ENCODE data around the gene EHD1. TPM values are rescaled to one million over a fixed set of nuclear protein-coding genes. Genes with fewer than 3 reads are reported as not detected.

Gene EHD1
- total RNA-seq, 2 experiments from 2014 or later = 187 to 195 TPM

GRCh38 chr11:64844330-64845128 lies 33.9 kb downstream of the EHD1 start, which contains the start of gene CDC42BPG:
TSS of gene CDC42BPG (minus strand) at chr11:64844653. CDS start at chr11:64844569, 84 bp downstream.
- Mint-ChIP-seq H3K36me3 (no peaks in the 10 kb centered on the region), H3K4me1 (peaks cover 28% of the 10 kb centered on the region), H3K4me3 (peak within 1 kb of the TSS; percentile 91), H3K27ac (peak within 1 kb of the TSS; percentile 70), H3K9me3 (no peaks in the 10 kb centered on the region), H3K27me3 (no peaks in the 10 kb centered on the region)
- peak; percentile 85 for DNase-seq
- POLR2A ChIA-PET = interaction anchor here (0.6 to 27.4 kb wide), 10 partner anchors 8 to 274 kb away, joined by 3 to 782 read pairs (median 5); partner anchors contain the start of genes EHD1, MEN1, RASGRP2 and SF1
- ATAC-seq (ENCODE audit: low read depth) = peak; percentile 78

- H3K4me1 Mint-ChIP-seq = peaks cover 21% of the 10 kb centered on the region
- H3K27me3 Mint-ChIP-seq = no peaks in the 10 kb centered on the region
- no peaks in the 10 kb centered on the region for H3K36me3 Mint-ChIP-seq
- POLR2A ChIA-PET = interaction anchor here (0.6 to 27.4 kb wide), 9 partner anchors 8 to 275 kb away, joined by 3 to 782 read pairs (median 5); partner anchors contain the start of genes EHD1, MEN1, RASGRP2 and SF1
- no peaks in the 10 kb centered on the region for H3K9me3 Mint-ChIP-seq
- DNase-seq (no peak), ATAC-seq (ENCODE audit: low read depth) (no peak)
- H3K4me3 Mint-ChIP-seq = peak overlapping the region; percentile 91
- H3K27ac Mint-ChIP-seq = peak overlapping the region; percentile 70
Observed at GRCh38 chr11:64843686-64844329, 34.6 kb downstream of the EHD1 start.

- H3K4me1 Mint-ChIP-seq = peaks cover 15% of the 10 kb centered on the region
- no peak for ATAC-seq (ENCODE audit: low read depth)
- POLR2A ChIA-PET = interaction anchor here (1.0 to 1.6 kb wide), 3 partner anchors 33 to 99 kb away, joined by 4 to 5 read pairs (median 5); partner anchors contain the start of genes MEN1, RASGRP2 and SF1
- no peaks in the 10 kb centered on the region for H3K36me3 Mint-ChIP-seq
- H3K27me3 Mint-ChIP-seq = no peaks in the 10 kb centered on the region
- H3K4me3 Mint-ChIP-seq = peak overlapping the region; percentile 91
- H3K27ac Mint-ChIP-seq = no peak overlapping the region
- H3K9me3 Mint-ChIP-seq = no peaks in the 10 kb centered on the region
- DNase-seq = no peak
Observed at GRCh38 chr11:64842851-64843685, 35.4 kb downstream of the EHD1 start.

- ATAC-seq (ENCODE audit: low read depth) (no peak), DNase-seq (no peak)
- peaks cover 13% of the 10 kb centered on the region for H3K4me1 Mint-ChIP-seq
- H3K27ac Mint-ChIP-seq = no peak overlapping the region
- no peaks in the 10 kb centered on the region for H3K36me3 Mint-ChIP-seq
- POLR2A ChIA-PET = no interaction called here
- no peaks in the 10 kb centered on the region for H3K27me3 Mint-ChIP-seq
- H3K4me3 Mint-ChIP-seq = no peak overlapping the region
- no peaks in the 10 kb centered on the region for H3K9me3 Mint-ChIP-seq
Observed at GRCh38 chr11:64842366-64842759, 36.1 kb downstream of the EHD1 start.

- Mint-ChIP-seq H3K4me3 (no peak overlapping the region), H3K9me3 (no peaks in the 10 kb centered on the region), H3K27ac (no peak overlapping the region), H3K36me3 (no peaks in the 10 kb centered on the region), H3K4me1 (peaks cover 14% of the 10 kb centered on the region), H3K27me3 (no peaks in the 10 kb centered on the region)
- DNase-seq = no peak
- POLR2A ChIA-PET = no interaction called here
- ATAC-seq (ENCODE audit: low read depth) = no peak
Observed at GRCh38 chr11:64841592-64842365, 36.6 kb downstream of the EHD1 start.

- H3K27me3 Mint-ChIP-seq = no peaks in the 10 kb centered on the region
- DNase-seq (no peak), ATAC-seq (ENCODE audit: low read depth) (no peak)
- no peaks in the 10 kb centered on the region for H3K9me3 Mint-ChIP-seq
- POLR2A ChIA-PET = no interaction called here
- H3K4me3 Mint-ChIP-seq = no peak overlapping the region
- no peaks in the 10 kb centered on the region for H3K36me3 Mint-ChIP-seq
- H3K4me1 Mint-ChIP-seq = peaks cover 11% of the 10 kb centered on the region
- no peak overlapping the region for H3K27ac Mint-ChIP-seq
Observed at GRCh38 chr11:64839887-64840782, 38.3 kb downstream of the EHD1 start.

- ATAC-seq (ENCODE audit: low read depth) (no peak), DNase-seq (no peak)
- Mint-ChIP-seq H3K9me3 (no peaks in the 10 kb centered on the region), H3K4me3 (no peak overlapping the region), H3K27ac (no peak overlapping the region), H3K36me3 (no peaks in the 10 kb centered on the region), H3K27me3 (no peaks in the 10 kb centered on the region), H3K4me1 (peaks cover 9% of the 10 kb centered on the region)
- POLR2A ChIA-PET = no interaction called here
Observed at GRCh38 chr11:64839335-64839734, 39.1 kb downstream of the EHD1 start.

- Mint-ChIP-seq H3K27ac (no peak overlapping the region), H3K9me3 (no peaks in the 10 kb centered on the region), H3K36me3 (no peaks in the 10 kb centered on the region), H3K27me3 (no peaks in the 10 kb centered on the region), H3K4me1 (peaks cover 7% of the 10 kb centered on the region), H3K4me3 (no peak overlapping the region)
- DNase-seq (no peak), ATAC-seq (ENCODE audit: low read depth) (no peak)
- POLR2A ChIA-PET = no interaction called here
Observed at GRCh38 chr11:64838600-64839334, 39.7 kb downstream of the EHD1 start.

- Mint-ChIP-seq H3K36me3 (no peaks in the 10 kb centered on the region), H3K9me3 (no peaks in the 10 kb centered on the region), H3K4me3 (no peak overlapping the region), H3K27me3 (no peaks in the 10 kb centered on the region), H3K27ac (no peak overlapping the region), H3K4me1 (peaks cover 4% of the 10 kb centered on the region)
- DNase-seq (no peak), ATAC-seq (ENCODE audit: low read depth) (no peak)
- POLR2A ChIA-PET = no interaction called here
Observed at GRCh38 chr11:64837887-64838351, 40.5 kb downstream of the EHD1 start.

- Mint-ChIP-seq H3K4me3 (no peak overlapping the region), H3K27ac (peak overlapping the region; percentile 60), H3K27me3 (no peaks in the 10 kb centered on the region), H3K4me1 (peaks cover 4% of the 10 kb centered on the region), H3K9me3 (no peaks in the 10 kb centered on the region), H3K36me3 (no peaks in the 10 kb centered on the region)
- POLR2A ChIA-PET = interaction anchor here (0.6 to 1.3 kb wide), 2 partner anchors 8 to 10 kb away, joined by 5 to 6 read pairs; partner anchors contain the start of gene CDC42BPG
- DNase-seq (no peak), ATAC-seq (ENCODE audit: low read depth) (no peak)
Observed at GRCh38 chr11:64836448-64837072, 41.9 kb downstream of the EHD1 start.
